Measurements from ENCODE around the gene SFMBT2.

Gene SFMBT2

GRCh38 chr10:7255517-7255916, 155.3 kb downstream of the SFMBT2 start:
- peaks cover 6% of the 10 kb centered on the region; the same call in 1 of the 2 replicates for H3K79me2 ChIP-seq (ENCODE audit: low read length)
- no peak for TF ChIP-seq EZH2phosphoT487 (IDR thresholded peaks at IDR 0.05; ENCODE audit: low read depth)
- no peak for TF ChIP-seq CTCF (IDR thresholded peaks at IDR 0.05; ENCODE audit: low read depth, low read length)
- no peak overlapping the region for H3K27ac ChIP-seq (ENCODE audit: low read length)
- H3K4me3 ChIP-seq (ENCODE audit: low read length): no peak overlapping the region
- H3K4me1 ChIP-seq (ENCODE audit: low read length): peaks cover 18% of the 10 kb centered on the region
- H3K27me3 ChIP-seq (ENCODE audit: low read depth, low read length): no peaks in the 10 kb centered on the region
- H3K4me2 ChIP-seq (ENCODE audit: low read length): no peak overlapping the region
- H3K36me3 ChIP-seq (replicated peaks; ENCODE audit: low read depth, low read length): peaks cover 3% of the 10 kb centered on the region
- H4K20me1 ChIP-seq (ENCODE audit: insufficient read depth, low read length): peaks cover 3% of the 10 kb centered on the region; the same call in 1 of the 2 replicates
- no peak overlapping the region for H3K9ac ChIP-seq (ENCODE audit: low read length)
- H3K9me3 ChIP-seq (ENCODE audit: insufficient read depth, low read length): no peaks in the 10 kb centered on the region
- no peak overlapping the region for H2AFZ ChIP-seq (ENCODE audit: low read depth, low read length)

- no peaks in the 10 kb centered on the region for H3K36me3 ChIP-seq (replicated peaks; ENCODE audit: low read depth, low read length)
- no peak overlapping the region for H3K9ac ChIP-seq (ENCODE audit: low read length)
- H3K4me1 ChIP-seq (ENCODE audit: low read length): no peaks in the 10 kb centered on the region; the same call in 1 of the 2 replicates
- H4K20me1 ChIP-seq (ENCODE audit: insufficient read depth, low read length): no peaks in the 10 kb centered on the region
- H3K4me3 ChIP-seq (ENCODE audit: low read length): no peak overlapping the region
- H3K9me3 ChIP-seq (ENCODE audit: insufficient read depth, low read length): no peaks in the 10 kb centered on the region
- no peak for TF ChIP-seq CTCF (IDR thresholded peaks at IDR 0.05; ENCODE audit: low read depth, low read length)
- no peak for TF ChIP-seq EZH2phosphoT487 (IDR thresholded peaks at IDR 0.05; ENCODE audit: low read depth)
- H3K79me2 ChIP-seq (ENCODE audit: low read length): no peaks in the 10 kb centered on the region
- no peak overlapping the region for H3K27ac ChIP-seq (ENCODE audit: low read length)
- H2AFZ ChIP-seq (ENCODE audit: low read depth, low read length): no peak overlapping the region
- no peaks in the 10 kb centered on the region for H3K27me3 ChIP-seq (ENCODE audit: low read depth, low read length)
- no peak overlapping the region for H3K4me2 ChIP-seq (ENCODE audit: low read length)
Measured at GRCh38 chr10:7251696-7252465, 159.0 kb downstream of the SFMBT2 start.

GRCh38 chr10:7250236-7250635, 160.6 kb downstream of the SFMBT2 start:
- Histone ChIP-seq H3K4me1 (ENCODE audit: low read length) (no peaks in the 10 kb centered on the region), H3K36me3 (replicated peaks; ENCODE audit: low read depth, low read length) (no peaks in the 10 kb centered on the region), H4K20me1 (ENCODE audit: insufficient read depth, low read length) (no peaks in the 10 kb centered on the region), H3K27me3 (ENCODE audit: low read depth, low read length) (no peaks in the 10 kb centered on the region), H3K79me2 (ENCODE audit: low read length) (no peaks in the 10 kb centered on the region), H3K27ac (ENCODE audit: low read length) (no peak overlapping the region), H3K9ac (ENCODE audit: low read length) (no peak overlapping the region), H2AFZ (ENCODE audit: low read depth, low read length) (no peak overlapping the region), H3K9me3 (ENCODE audit: insufficient read depth, low read length) (no peaks in the 10 kb centered on the region), H3K4me3 (ENCODE audit: low read length) (no peak overlapping the region), H3K4me2 (ENCODE audit: low read length) (no peak overlapping the region)
- TF ChIP-seq CTCF (IDR thresholded peaks at IDR 0.05; ENCODE audit: low read depth, low read length): no peak
- TF ChIP-seq EZH2phosphoT487 (IDR thresholded peaks at IDR 0.05; ENCODE audit: low read depth): no peak

- Histone ChIP-seq H3K9me3 (ENCODE audit: insufficient read depth, low read length) (no peaks in the 10 kb centered on the region), H3K4me2 (ENCODE audit: low read length) (no peak overlapping the region), H4K20me1 (ENCODE audit: insufficient read depth, low read length) (peaks cover 11% of the 10 kb centered on the region), H3K27me3 (ENCODE audit: low read depth, low read length) (no peaks in the 10 kb centered on the region), H2AFZ (ENCODE audit: low read depth, low read length) (no peak overlapping the region), H3K9ac (ENCODE audit: low read length) (no peak overlapping the region), H3K27ac (ENCODE audit: low read length) (no peak overlapping the region), H3K4me3 (ENCODE audit: low read length) (no peak overlapping the region), H3K79me2 (ENCODE audit: low read length) (no peaks in the 10 kb centered on the region), H3K4me1 (ENCODE audit: low read length) (peaks cover 12% of the 10 kb centered on the region), H3K36me3 (replicated peaks; ENCODE audit: low read depth, low read length) (no peaks in the 10 kb centered on the region)
- TF ChIP-seq CTCF (IDR thresholded peaks at IDR 0.05; ENCODE audit: low read depth, low read length): no peak
Measured at GRCh38 chr10:7248585-7249164, 162.2 kb downstream of the SFMBT2 start.
